ENCODE data around the gene CCDC186.

DNA sequence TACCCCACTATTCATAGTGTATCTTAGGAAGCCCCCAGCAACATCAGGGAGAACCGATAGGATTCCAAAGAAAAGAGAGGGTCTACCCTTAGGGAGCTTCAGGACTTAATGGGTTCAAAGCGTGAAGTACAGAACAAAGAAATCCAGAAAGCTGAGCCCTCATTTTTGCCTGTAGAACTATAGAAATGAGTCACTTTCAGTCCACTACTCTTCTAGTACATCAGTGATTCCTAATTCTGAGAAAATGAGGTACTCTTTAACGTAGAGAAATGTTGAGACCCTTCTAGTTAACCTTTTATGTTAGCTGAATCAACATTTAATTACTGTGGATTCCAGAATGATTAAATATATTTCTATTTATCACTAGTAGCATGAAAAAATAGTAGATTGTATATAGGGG lies 6.9 kb upstream of the CCDC186 start:
- TF ChIP-seq, protein P1, sequence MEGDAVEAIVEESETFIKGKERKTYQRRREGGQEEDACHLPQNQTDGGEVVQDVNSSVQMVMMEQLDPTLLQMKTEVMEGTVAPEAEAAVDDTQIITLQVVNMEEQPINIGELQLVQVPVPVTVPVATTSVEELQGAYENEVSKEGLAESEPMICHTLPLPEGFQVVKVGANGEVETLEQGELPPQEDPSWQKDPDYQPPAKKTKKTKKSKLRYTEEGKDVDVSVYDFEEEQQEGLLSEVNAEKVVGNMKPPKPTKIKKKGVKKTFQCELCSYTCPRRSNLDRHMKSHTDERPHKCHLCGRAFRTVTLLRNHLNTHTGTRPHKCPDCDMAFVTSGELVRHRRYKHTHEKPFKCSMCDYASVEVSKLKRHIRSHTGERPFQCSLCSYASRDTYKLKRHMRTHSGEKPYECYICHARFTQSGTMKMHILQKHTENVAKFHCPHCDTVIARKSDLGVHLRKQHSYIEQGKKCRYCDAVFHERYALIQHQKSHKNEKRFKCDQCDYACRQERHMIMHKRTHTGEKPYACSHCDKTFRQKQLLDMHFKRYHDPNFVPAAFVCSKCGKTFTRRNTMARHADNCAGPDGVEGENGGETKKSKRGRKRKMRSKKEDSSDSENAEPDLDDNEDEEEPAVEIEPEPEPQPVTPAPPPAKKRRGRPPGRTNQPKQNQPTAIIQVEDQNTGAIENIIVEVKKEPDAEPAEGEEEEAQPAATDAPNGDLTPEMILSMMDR (IDR thresholded peaks at IDR 0.05) = no peak
- TF ChIP-seq POLR2A (IDR thresholded peaks at IDR 0.05) = no peak

All from testis (tissue), 2 donors.